Measurements from ENCODE around the gene DMBX1.

The DMBX1 gene

DNA sequence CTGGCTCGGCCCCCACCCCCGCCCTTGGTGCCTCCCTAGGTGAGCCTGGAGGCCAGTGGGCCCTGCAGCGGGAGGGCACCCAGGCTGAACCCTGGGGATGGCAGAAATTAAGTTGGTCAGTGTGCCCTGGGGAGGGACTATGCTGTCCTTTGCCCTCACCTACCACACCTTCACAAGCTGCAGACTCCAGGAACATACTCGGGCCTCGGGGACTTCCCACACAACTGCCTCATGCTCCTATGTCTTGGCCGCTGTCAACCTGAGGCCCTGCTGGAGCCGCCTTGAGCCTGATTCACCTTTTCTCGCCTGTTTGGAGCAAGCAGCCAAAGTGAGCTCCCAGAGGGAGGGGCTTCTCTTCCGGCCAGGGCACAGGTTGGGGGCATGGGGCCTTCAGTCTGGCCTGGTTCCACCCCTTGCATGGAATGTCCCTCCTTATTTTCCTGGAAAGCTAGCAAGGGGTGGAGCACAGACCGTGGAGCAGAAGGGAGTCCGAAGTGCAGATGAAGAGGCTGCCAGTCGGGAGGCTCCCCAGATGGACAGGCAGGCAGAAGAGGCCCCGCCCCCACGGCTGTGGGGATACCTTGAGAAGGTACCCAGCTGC is 37.2 kb downstream of the DMBX1 start:
- DNase-seq: no peak

- peak; percentile 90 for DNase-seq
Observed at GRCh38 chr1:46527474-46528296, 38.0 kb downstream of the DMBX1 start.

DNA sequence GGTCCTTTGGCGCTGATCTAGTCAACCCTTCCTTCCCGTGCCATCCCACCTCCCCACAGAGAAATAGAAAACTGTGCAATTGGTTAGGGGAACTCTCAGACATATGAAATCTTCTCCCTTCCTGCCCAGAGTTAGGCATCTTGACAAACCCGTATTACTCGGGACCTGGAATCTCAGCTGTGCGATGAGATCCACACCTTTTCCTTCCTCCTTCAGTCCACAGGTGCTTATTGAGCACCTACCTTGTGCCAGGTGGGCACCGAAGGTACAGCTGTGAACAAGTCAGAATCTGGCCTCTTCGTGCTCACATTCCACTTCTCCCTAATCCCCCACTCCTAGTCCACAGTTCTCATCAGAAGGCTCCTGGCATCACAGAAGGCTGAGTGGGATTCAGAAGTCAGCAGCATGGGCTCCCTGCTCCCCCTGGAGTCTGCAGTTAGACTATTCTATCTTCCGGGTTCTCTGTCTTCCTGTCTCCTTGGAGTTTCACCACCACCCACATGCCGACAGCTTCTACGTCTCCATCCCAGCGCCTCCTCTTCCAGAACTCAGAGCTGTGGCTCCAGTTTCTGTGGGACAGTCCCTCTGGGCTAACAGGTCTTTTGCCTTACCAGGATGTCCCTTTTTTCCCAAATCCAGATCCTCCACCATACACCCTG is 38.8 kb downstream of the DMBX1 start:
- DNase-seq: no peak

DNA sequence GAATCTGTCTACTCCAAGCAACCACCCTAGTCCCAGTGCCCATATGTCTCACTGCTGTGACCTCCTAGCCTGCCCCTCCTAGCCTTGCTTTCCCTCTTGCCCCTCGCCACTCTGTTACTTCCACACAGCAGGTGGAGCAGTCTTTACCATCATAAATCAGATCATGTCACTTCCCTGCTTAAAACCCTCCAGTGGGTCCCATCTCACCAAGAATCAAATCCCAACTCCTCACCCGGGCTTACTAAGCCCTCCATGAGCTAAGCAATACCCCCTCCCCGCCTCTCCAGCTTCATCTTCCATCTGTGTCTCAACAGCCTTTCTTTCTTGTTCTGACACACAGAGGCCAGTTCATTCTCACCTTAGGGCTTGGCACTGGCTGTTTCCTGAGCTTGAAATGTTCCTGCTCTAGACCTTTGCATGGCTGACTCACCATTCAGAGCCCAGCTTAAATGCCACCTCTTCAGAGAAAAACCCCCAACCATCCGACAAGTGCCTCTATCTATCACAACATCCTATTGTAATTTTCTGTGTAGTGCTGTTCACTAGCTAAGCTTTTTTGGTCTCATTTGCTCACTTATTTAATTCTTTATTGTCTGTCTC is 39.5 kb downstream of the DMBX1 start:
- no peak for DNase-seq

- no peak for DNase-seq
Observed at GRCh38 chr1:46530311-46530710, 40.7 kb downstream of the DMBX1 start.

GRCh38 chr1:46530791-46531409 is 41.3 kb downstream of the DMBX1 start:
- no peak for DNase-seq

DNA sequence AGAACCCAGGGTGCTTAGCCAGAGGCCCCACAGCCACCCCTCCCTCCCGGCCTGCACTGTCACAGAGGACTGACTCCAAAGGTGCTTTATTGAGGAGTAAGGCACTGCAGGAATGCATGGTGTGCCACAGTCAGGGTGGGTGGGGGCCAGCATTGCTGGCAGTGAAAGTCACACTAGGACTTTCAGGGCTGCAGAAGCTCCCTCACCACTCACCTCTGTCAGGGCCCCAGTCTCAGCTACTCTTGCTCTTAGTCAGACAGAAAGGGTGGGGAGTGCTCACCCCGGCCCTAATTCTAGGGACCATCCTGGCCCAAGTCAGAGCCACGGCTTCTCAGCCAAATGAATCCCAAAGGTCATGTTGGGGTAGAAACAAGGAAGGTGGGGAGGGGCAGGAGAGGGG is 42.5 kb downstream of the DMBX1 start:
- no peak for DNase-seq

GRCh38 chr1:46532498-46533178 is 43.0 kb downstream of the DMBX1 start:
- DNase-seq: peak; percentile 80

GRCh38 chr1:46533179-46533864 is 43.7 kb downstream of the DMBX1 start:
- peak; percentile 65 for DNase-seq

DNA sequence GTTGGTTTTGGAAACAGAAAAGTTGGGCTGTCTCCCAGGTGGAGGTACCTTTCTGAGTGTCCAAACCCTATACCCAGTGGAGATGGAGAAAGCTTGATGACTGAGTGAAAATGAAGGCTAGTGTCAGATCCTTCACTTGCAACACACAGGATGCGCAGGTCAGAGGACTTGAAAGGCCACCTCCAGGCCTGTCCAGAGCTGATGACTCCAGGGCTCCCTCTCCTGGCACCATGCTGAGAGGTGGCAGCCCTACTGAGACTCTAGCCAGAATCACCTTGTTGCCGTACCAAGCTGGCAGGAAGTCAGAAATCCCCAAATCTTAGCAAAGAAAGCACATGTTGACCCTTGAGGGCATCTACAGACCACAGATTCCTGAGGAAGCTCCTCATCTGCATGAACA is 45.4 kb downstream of the DMBX1 start:
- peak; percentile 62 for DNase-seq

DNA sequence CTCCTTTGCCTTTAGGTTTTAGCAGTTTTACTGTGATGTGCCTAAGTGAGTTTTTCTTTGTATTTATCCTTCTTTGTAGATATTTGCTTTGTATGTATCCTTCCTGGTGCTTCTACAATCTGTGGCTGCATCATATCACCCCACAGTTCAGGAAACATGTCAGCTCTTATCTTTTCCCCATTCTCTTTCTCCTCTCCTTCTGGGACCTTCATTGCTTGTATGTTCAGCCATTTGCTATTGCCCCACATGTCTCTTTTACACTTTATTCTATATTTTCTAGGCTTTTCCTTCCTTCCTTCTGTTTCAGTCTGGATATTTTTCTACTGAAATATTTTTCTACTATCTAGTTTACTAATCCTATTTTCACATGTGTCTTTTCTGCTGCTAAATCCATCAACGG is 46.9 kb downstream of the DMBX1 start:
- DNase-seq: no peak

DNA sequence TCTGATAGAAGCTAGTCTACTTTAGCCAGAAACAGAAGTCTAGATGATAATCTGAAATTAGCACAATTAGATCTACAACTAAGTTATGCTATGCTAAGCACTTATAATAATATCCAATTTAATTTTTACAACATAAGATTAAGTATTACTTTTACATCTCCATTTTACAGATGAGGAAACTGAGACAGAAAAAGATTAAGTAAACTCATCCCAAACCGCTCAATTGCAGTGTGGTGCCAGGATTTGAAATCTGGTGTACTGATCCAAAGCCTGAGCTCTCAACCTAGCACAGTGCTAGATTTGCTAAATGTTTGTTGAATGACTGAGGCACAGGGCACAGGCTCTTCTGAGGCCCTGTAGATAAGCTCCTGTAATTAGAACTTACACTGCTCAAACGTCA is 48.0 kb downstream of the DMBX1 start:
- no peak for DNase-seq

- no peak for DNase-seq
Observed at GRCh38 chr1:46538147-46538546, 48.5 kb downstream of the DMBX1 start.

Data from hematopoietic multipotent progenitor cell treated with erythropoietin and hydrocortisone succinate and interleukin-3 and kit ligand, for 4 days (in vitro differentiated cells).